GM18907 (cell line): Measurements from ENCODE around the gene LAMB3.

Experiments
- ATAC-seq: cut with Tn5 transposase; IDR thresholded peaks from one replicate; pipeline ENCODE4 v1.9.1; 2021; ENCODE audit warnings: mild to moderate bottlenecking, moderate library complexity; ENCODE audit not compliant: unreplicated experiment

Gene LAMB3

GRCh38 chr1:209618756-209619420 lies 33.3 kb downstream of the LAMB3 start:
- ATAC-seq = no peak

GRCh38 chr1:209618291-209618690 lies 33.9 kb downstream of the LAMB3 start:
- no peak for ATAC-seq

- ATAC-seq = no peak
Observed at GRCh38 chr1:209617755-209618154, 34.5 kb downstream of the LAMB3 start.

- ATAC-seq = no peak
Observed at GRCh38 chr1:209617047-209617673, 35.1 kb downstream of the LAMB3 start.

- no peak for ATAC-seq
Observed at GRCh38 chr1:209616366-209617046, 35.7 kb downstream of the LAMB3 start.

GRCh38 chr1:209614906-209615305 lies 37.3 kb downstream of the LAMB3 start:
- no peak for ATAC-seq

GRCh38 chr1:209614151-209614420 lies 38.1 kb downstream of the LAMB3 start:
- no peak for ATAC-seq

- no peak for ATAC-seq
Observed at GRCh38 chr1:209613400-209614150, 38.6 kb downstream of the LAMB3 start.

GRCh38 chr1:209612646-209613399 lies 39.4 kb downstream of the LAMB3 start:
- no peak for ATAC-seq

GRCh38 chr1:209611771-209612570 lies 40.3 kb downstream of the LAMB3 start:
- no peak for ATAC-seq

GRCh38 chr1:209610631-209610905 lies 41.7 kb downstream of the LAMB3 start:
- no peak for ATAC-seq

- no peak for ATAC-seq
Observed at GRCh38 chr1:209609791-209610630, 42.2 kb downstream of the LAMB3 start.

- ATAC-seq = no peak
Observed at GRCh38 chr1:209609041-209609790, 43.0 kb downstream of the LAMB3 start.

GRCh38 chr1:209607795-209608178 lies 44.4 kb downstream of the LAMB3 start:
- ATAC-seq = peak; percentile 22

- ATAC-seq = peak; percentile 91
Observed at GRCh38 chr1:209607102-209607794, 45.0 kb downstream of the LAMB3 start.

GRCh38 chr1:209603877-209604276 lies 48.3 kb downstream of the LAMB3 start:
- ATAC-seq = no peak

- ATAC-seq = no peak
Observed at GRCh38 chr1:209601809-209602657, 50.2 kb downstream of the LAMB3 start.
